Stimulated activated CD8-positive, alpha-beta memory T cell treated with anti-CD3 and anti-CD28 coated beads, Interleukin-15, amount 100 ng/mL, for 1 hour (primary cell): ENCODE results near the gene HS3ST3B1.

Source experiments
- DNase-seq: peaks from one replicate; pipeline ENCODE4 v3.0.0-alpha.2; 2020; ENCODE audit warnings: low read depth

HS3ST3B1 gene

GRCh38 chr17:14303343-14304221 is 2.7 kb downstream of the HS3ST3B1 start:
- DNase-seq, result no peak

GRCh38 chr17:14304222-14304772 is 3.4 kb downstream of the HS3ST3B1 start:
- no peak for DNase-seq

GRCh38 chr17:14304773-14305517 is 4.1 kb downstream of the HS3ST3B1 start:
- DNase-seq, result no peak

GRCh38 chr17:14305785-14306496 is 5.1 kb downstream of the HS3ST3B1 start:
- DNase-seq, result no peak

DNA sequence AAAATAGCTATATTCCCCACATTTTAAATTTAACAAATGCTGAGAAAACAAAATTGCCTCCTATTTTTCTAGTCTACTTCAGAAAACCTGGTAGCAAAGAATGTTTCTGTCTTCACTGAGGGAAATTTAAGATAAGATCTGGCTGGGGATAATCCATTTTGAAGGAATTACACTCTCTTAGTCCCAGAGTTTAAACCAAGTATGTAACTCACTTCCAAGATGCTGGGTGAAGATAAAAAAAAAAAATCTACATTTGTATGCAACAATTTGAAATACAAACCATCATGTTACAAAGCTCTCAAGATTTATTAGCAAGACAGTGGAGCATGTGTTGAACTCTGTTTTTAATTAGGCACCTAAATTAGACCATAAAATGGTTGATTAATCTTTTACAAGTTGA is 5.7 kb downstream of the HS3ST3B1 start:
- no peak for DNase-seq

GRCh38 chr17:14307560-14308024 is 6.7 kb downstream of the HS3ST3B1 start:
- no peak for DNase-seq

- DNase-seq, result no peak
These were observed 7.7 kb downstream of the HS3ST3B1 start for GRCh38 chr17:14308636-14308964.

GRCh38 chr17:14308965-14309879 is 8.3 kb downstream of the HS3ST3B1 start:
- peak; percentile 77 for DNase-seq

GRCh38 chr17:14310101-14310500 is 9.2 kb downstream of the HS3ST3B1 start:
- no peak for DNase-seq

GRCh38 chr17:14310605-14311004 is 9.7 kb downstream of the HS3ST3B1 start:
- no peak for DNase-seq

DNA sequence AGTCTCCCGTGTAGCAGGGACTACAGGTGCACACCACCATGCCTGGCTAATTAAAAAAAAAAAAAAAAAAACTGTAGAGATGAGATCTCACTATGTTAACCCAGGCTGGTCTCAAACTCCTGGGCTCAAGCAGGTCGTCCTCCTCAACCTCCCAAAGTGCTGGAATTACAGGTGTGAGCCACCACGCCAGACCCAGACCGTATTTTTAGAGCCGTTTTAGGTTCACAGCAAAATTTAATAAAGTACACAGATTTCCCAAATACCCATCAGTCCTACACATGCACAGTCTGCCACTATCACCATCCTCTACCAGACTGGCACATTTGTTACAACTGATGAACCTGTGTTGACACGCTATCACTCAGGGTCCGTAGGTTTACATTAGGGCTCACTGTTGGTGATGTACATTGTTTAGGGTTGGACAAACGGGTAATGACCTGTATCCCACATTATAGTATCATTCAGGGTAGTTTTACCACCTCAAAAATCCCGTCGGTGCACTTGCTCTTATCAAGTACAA is 10.4 kb downstream of the HS3ST3B1 start:
- DNase-seq, result no peak

DNA sequence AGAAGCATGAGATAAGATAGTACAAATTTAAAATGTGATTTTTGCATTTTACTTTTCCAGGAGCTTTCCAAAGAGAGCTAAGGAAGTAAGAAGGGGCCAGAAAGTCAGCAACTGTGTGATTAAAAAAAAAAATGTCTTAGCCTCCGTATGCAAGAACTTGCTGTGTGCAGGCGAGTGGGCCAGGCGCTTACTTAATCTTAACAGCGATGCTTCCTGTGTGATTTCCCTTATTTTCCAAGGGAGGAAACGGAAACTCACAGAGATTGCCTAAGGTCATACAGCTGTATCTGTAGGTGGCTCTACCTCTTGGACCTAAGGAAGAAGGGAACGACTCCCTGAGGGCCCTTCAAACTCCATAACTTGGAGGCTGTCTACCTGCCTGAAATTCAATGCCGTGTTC is 11.1 kb downstream of the HS3ST3B1 start:
- no peak for DNase-seq

DNA sequence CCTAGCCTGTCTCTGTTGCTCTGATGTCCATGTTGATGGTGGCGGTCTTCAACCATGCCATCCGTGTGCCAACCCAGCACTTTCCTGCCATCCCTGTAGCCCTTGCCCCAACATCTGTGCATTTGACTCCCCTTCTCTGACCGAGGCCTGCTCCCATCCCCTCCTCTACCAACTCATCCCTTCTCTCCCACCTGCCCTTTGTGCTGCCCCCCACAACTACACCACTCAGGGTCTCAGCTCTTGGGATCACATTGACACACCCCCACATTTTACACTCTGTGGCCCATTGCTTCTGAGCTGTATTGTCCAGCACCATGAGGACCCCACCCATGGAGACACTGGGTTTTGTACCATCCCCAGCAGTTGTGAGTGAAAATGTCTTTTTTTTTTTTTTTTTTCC is 11.6 kb downstream of the HS3ST3B1 start:
- no peak for DNase-seq

DNA sequence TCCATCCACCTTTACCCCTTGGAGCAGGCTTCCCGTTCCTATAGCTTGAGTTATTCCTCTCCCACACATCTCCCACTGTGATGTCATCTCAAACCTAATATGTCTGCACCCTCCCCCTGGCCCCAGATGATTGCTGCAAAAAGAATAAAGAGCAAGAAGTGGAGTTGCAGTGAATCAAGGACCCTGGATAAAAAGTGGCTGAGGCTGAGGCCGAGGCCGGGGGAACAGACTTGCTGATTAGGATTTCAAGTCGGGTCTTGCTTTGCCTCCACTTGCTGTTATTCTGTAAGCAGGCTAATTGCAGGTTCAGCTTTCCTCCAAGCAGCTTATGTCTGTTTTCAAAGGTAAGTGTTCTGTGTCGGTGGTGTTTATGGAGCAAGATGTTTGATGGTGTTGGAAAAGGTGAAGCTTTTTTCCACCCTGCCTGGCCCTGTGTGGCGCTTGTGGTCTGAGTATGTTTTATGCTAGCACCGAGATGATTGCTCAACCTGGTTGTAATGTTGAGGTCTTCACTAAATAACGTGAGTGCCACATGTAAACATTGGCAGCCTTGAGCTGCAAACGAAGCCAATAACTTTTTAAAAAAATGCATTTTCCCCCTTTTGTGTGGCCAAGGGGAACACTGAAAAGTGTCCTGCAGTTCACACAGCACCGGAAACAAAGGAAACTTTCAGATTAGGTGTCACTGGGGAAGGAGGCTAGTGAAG is 15.4 kb downstream of the HS3ST3B1 start:
- DNase-seq, result no peak

- no peak for DNase-seq
These were observed 16.5 kb downstream of the HS3ST3B1 start for GRCh38 chr17:14317383-14317782.

DNA sequence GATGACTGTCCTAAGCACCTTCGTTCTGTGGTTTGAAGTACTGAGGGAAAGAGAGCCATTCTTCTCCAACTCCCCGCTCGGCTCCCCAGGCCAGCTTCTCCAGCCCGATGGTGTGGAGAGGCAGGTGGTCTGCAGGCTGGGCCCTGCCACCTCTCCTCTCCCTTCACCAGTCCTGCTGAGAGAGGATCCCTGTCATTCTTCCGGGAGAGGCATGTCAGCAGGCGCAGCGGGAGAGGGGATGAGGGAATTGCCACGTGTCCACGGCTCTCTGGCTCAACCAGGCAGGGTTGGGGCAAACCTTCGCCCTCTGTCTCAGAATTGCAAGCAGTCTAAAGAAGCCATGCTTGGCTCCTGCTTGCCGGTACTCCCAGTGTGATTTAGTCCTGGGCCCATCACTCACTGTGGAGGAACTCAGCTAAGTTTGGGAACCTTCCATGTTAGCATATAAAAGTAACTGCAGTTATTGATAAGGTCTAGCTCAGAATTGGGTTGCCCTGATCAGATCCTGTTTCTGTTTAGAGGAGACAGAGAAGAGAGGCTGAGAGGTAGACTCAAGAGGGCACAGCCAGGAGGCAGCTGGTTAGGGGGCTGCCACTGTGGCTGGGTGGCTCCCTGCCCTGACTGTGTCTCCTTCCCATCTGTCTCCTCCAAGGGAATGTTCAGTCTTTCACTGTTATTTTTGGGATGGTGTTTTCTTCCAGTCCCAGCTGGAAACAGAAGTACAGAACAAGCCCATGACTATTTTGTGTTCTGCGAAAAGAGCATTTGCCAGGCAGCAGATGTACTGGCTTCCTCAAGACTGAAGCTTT is 17.4 kb downstream of the HS3ST3B1 start:
- DNase-seq, result no peak

DNA sequence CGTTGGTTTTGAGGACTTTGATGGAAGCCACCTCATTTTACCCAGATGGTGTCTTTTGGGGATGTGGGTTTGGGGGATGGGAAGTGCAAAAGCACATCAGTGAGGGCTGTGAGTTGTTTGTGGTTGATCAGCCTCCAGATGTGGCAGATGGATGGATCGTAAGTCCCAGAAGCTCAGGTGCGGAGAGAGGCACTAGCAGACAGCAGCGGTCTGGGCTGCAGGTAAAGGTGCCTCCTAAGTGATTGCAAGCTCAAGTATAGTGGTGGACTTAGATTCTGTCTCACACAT is 18.0 kb downstream of the HS3ST3B1 start:
- DNase-seq, result no peak

- no peak for DNase-seq
These were observed 19.2 kb downstream of the HS3ST3B1 start for GRCh38 chr17:14320098-14320497.

- DNase-seq, result no peak
These were observed 20.0 kb downstream of the HS3ST3B1 start for GRCh38 chr17:14320734-14321475.
